H1 (cell line): ENCODE results near the gene AP3D1. TPM values are rescaled to one million over a fixed set of nuclear protein-coding genes. Genes with fewer than 3 reads are reported as not detected.

Source experiments
- CBX5 ChIP-seq: fragments of 300-800, 300-1000 bp; sonication (generic); IDR thresholded peaks from 2 replicates; pipeline ENCODE4 v1.7.1; 2016; ENCODE audit warnings: antibody characterized with exemption, low read length, low read depth
- HDAC2 ChIP-seq, 2 experiments: fragments of 300-600 bp in 1 of 2; sonication (generic) in 1 of 2; IDR thresholded peaks; 2 replicates each; pipeline ENCODE4 v1.6.1; 2011 to 2012; ENCODE audit warnings: low read depth in 2 of 2, low read length in 2 of 2, mild to moderate bottlenecking in 2 of 2, moderate library complexity in 2 of 2, borderline replicate concordance in 1 of 2, inconsistent platforms in 1 of 2
- HDAC6 ChIP-seq: IDR thresholded peaks from one replicate; pipeline ENCODE4 v1.7.1; 2012; ENCODE audit warnings: low read depth, mild to moderate bottlenecking, inconsistent platforms, low read length, moderate library complexity
- POLR2AphosphoS5 ChIP-seq: IDR thresholded peaks from 2 replicates; pipeline ENCODE4 v1.6.1; 2011; ENCODE audit warnings: low read depth, low read length
- RNF2 ChIP-seq: fragments of 200-900, 300-1000 bp; sonication (generic); IDR thresholded peaks from 2 replicates; pipeline ENCODE4 v1.7.1; 2016; ENCODE audit warnings: borderline replicate concordance, low read depth, mild to moderate bottlenecking, antibody characterized with exemption, low read length; ENCODE audit not compliant: poor library complexity, severe bottlenecking; ENCODE audit errors: missing control alignments
- polyA plus RNA-seq, 7 experiments: library from polyadenylated mRNA; depleted of rRNA in 3 of 7; stranded (reverse) in 5 of 7; unstranded in 2 of 7; fragments of >200 nt in 5 of 7; fragments of 200-250 nt in 2 of 7; gene quantifications; 1 replicate in 5 of 7; 2 replicates in 1 of 7; 4 replicates in 1 of 7; pipeline versions ENCODE4 v1.2.1 to v1.2.3, GENCODE V29; 2011 to 2013; ENCODE audit warnings: missing spikeins in 2 of 7, mixed read lengths in 2 of 7
- total RNA-seq: library from RNA; stranded (reverse); fragmentation: NEBNext Ultra II Directional; extraction: Animal tissue kit (Norgen Biotek cat#: 25700); gene quantifications from 2 replicates; pipeline ENCODE4 v1.2.1, GENCODE V29; 2021

The AP3D1 gene
- total and polyA plus RNA-seq, 2 of the 8 experiments (the other 6 are each of a cell fraction or from before 2014, with no cell fraction given), result 161 to 174 TPM

DNA sequence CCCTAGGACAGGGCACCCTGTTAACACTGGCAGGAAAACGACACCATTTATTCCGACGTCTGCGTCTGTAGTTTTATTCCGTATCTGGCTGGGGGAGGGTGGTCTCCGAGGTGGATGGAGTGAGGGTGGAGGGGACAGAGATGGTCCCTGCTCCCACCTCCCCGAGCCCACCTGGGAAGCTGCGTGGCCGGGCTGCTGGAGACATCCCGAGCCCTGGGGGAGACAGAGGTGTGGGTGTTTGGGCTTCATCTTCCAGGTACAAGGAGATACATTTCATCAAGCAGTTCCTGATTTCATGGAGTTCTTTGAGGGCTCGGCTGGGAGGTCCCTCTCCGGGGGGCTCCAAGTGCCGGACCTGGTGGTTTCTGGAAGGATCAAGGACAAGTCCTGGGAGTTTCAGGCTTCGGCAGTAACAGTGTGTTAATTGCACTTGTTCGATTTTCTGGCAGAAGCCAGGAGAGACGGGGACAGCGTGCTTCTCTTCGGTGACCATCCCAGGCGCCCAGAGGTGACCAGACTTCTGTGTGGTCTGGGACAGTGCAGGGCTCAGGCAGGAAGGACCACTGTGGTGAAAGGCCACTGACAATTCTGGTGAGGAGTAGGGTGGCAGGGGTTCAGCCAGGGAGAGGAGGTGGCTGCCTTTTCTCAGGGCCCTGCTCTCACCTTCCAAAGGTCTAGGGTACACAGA lies 80.2 kb downstream of the AP3D1 start (continued):
- TF ChIP-seq HDAC6 (no peak), RNF2 (no peak), POLR2AphosphoS5 (no peak), HDAC2 (IDR thresholded peaks at IDR 0.05; ENCODE audit: borderline replicate concordance in 1 of 2, low read depth in 2 of 2, low read length in 2 of 2) (no peak), CBX5 (no peak)
